ENCODE measurements around the gene FOXN3. TPM values are rescaled to one million over a fixed set of nuclear protein-coding genes. Genes with fewer than 3 reads are reported as not detected.

The FOXN3 gene
- total RNA-seq, 2 donors from 2014 or later: 61.2 to 84.1 TPM

- Histone ChIP-seq H3K4me3 (ENCODE audit: low read length) (no peak overlapping the region), H3K36me3 (ENCODE audit: control insufficient read depth, insufficient read depth, low read length) (no peaks in the 10 kb centered on the region), H3K9ac (ENCODE audit: extremely low read depth, low read length, poor library complexity, severe bottlenecking) (no peak overlapping the region), H3K27ac (ENCODE audit: low read depth, low read length) (no peak overlapping the region), H3K4me1 (ENCODE audit: control insufficient read depth, insufficient read depth, low read length) (no peaks in the 10 kb centered on the region), H3K9me3 (ENCODE audit: control insufficient read depth, low read length) (no peaks in the 10 kb centered on the region), H3K27me3 (ENCODE audit: control insufficient read depth, insufficient read depth, low read length, poor library complexity, severe bottlenecking) (no peaks in the 10 kb centered on the region)
- H3K4me1 Mint-ChIP-seq: peaks cover 15% of the 10 kb centered on the region
- DNase-seq: no peak
- no peaks in the 10 kb centered on the region for H3K36me3 Mint-ChIP-seq (ENCODE audit: low read depth)
- no peak overlapping the region for H3K4me3 Mint-ChIP-seq
- peaks cover 1% of the 10 kb centered on the region for H3K27me3 Mint-ChIP-seq (ENCODE audit: insufficient read depth)
- TF ChIP-seq CTCF (conservative IDR thresholded peaks at IDR 0.05): no peak
- no peak overlapping the region for H3K27ac Mint-ChIP-seq
- no peaks in the 10 kb centered on the region for H3K9me3 Mint-ChIP-seq
- 89 to 93% methylated on average over 3 of the region's 3 CpGs for WGBS, 2 experiments (ENCODE audit: insufficient coverage in 1 of 2, insufficient read length in 1 of 2)
Observed at GRCh38 chr14:89143595-89143994, 273.4 kb downstream of the FOXN3 start.

- H3K9ac ChIP-seq (ENCODE audit: extremely low read depth, low read length, poor library complexity, severe bottlenecking): no peak overlapping the region
- no peak for TF ChIP-seq CTCF (conservative IDR thresholded peaks at IDR 0.05)
- H3K9me3 Mint-ChIP-seq: no peaks in the 10 kb centered on the region
- WGBS, 2 experiments (ENCODE audit: insufficient coverage in 1 of 2, insufficient read length in 1 of 2): 93 to 100% methylated on average over 1 to 5 of the region's 5 CpGs
- no peak for DNase-seq
- no peaks in the 10 kb centered on the region for H3K4me1 ChIP-seq (ENCODE audit: control insufficient read depth, insufficient read depth, low read length)
- no peaks in the 10 kb centered on the region for H3K36me3 Mint-ChIP-seq (ENCODE audit: low read depth)
- H3K4me1 Mint-ChIP-seq: peaks cover 15% of the 10 kb centered on the region
- no peaks in the 10 kb centered on the region for H3K9me3 ChIP-seq (ENCODE audit: control insufficient read depth, low read length)
- peaks cover 4% of the 10 kb centered on the region for H3K27me3 Mint-ChIP-seq (ENCODE audit: insufficient read depth)
- no peaks in the 10 kb centered on the region for H3K36me3 ChIP-seq (ENCODE audit: control insufficient read depth, insufficient read depth, low read length)
- H3K4me3 ChIP-seq (ENCODE audit: low read length): no peak overlapping the region
- H3K27ac Mint-ChIP-seq: no peak overlapping the region
- H3K27ac ChIP-seq (ENCODE audit: low read depth, low read length): no peak overlapping the region
- H3K4me3 Mint-ChIP-seq: no peak overlapping the region
- no peaks in the 10 kb centered on the region for H3K27me3 ChIP-seq (ENCODE audit: control insufficient read depth, insufficient read depth, low read length, poor library complexity, severe bottlenecking)
Observed at GRCh38 chr14:89142366-89142765, 274.7 kb downstream of the FOXN3 start.

- peaks cover 15% of the 10 kb centered on the region for H3K4me1 Mint-ChIP-seq
- no peak overlapping the region for H3K4me3 Mint-ChIP-seq
- H3K27ac Mint-ChIP-seq: no peak overlapping the region
- no peak overlapping the region for H3K9ac ChIP-seq (ENCODE audit: extremely low read depth, low read length, poor library complexity, severe bottlenecking)
- H3K9me3 ChIP-seq (ENCODE audit: control insufficient read depth, low read length): no peaks in the 10 kb centered on the region
- H3K36me3 ChIP-seq (ENCODE audit: control insufficient read depth, insufficient read depth, low read length): no peaks in the 10 kb centered on the region
- H3K36me3 Mint-ChIP-seq (ENCODE audit: low read depth): no peaks in the 10 kb centered on the region
- no peak overlapping the region for H3K4me3 ChIP-seq (ENCODE audit: low read length)
- DNase-seq: no peak
- H3K27ac ChIP-seq (ENCODE audit: low read depth, low read length): no peak overlapping the region
- no peaks in the 10 kb centered on the region for H3K4me1 ChIP-seq (ENCODE audit: control insufficient read depth, insufficient read depth, low read length)
- H3K27me3 ChIP-seq (ENCODE audit: control insufficient read depth, insufficient read depth, low read length, poor library complexity, severe bottlenecking): no peaks in the 10 kb centered on the region
- WGBS, 2 experiments (ENCODE audit: insufficient coverage in 1 of 2, insufficient read length in 1 of 2): 86 to 89% methylated on average over 2 to 3 of the region's 3 CpGs
- peaks cover 3% of the 10 kb centered on the region for H3K27me3 Mint-ChIP-seq (ENCODE audit: insufficient read depth)
- H3K9me3 Mint-ChIP-seq: peaks cover 1% of the 10 kb centered on the region
- no peak for TF ChIP-seq CTCF (conservative IDR thresholded peaks at IDR 0.05)
Observed at GRCh38 chr14:89141862-89142261, 275.2 kb downstream of the FOXN3 start.
